ENCODE data around the gene NQO1.

NQO1 gene

GRCh38 chr16:69707920-69708683 is 18.3 kb downstream of the NQO1 start:
- DNase-seq (ENCODE audit: low read depth in 3 of 3), result no peak

DNA sequence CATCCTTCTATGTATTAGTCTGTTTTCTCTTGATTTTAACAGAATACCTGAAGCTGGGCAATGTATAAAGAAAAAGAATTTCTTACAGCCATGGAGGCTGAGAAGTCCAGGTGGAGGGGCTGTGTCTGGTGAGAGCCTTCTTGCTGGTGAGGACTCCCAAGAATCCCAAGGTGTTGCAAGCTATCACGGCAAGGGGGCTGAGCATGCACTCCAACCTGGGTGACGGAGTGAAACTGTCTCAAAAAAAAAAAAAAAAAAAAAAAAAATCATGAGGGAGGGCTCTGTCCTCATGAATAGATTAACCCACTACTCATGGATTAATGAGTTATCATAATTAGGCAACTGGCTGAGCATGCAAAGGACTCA is 19.4 kb downstream of the NQO1 start:
- DNase-seq (ENCODE audit: low read depth in 3 of 3), result no peak

DNA sequence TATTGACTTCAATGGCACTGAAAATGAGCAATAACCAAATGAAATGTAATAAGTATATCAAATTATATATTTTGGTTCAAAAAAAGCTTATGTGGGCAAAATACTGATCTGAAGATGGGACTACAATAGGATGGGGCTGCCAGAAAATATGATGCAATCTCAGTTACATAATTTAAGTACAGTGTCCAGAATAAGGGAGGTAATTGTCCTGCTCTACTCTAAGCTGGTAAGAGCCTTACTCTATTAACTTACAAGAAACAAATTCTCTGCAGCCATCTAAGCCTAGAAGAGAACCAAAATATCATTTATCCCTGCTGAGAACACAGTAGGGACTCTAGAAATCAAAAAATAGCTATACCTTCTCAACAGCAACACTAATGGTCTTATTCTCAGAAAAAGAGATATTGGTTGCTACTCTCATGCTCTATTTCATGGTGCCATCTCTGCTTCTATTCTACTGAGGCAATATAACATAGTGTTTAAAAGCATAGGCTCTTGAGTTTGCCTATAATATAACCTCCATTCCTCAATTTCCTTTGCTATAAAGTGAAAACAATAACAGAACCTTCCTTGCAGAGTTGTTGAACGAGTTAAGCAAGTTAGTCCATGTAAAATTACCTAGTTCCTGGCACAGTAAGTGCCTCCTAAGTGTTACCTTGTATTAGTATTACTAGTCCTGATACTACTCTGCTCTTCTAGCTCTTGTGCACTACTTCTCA is 19.9 kb downstream of the NQO1 start:
- DNase-seq (ENCODE audit: low read depth in 3 of 3), result no peak

- no peak for DNase-seq (ENCODE audit: low read depth in 3 of 3)
These were observed 22.7 kb downstream of the NQO1 start for GRCh38 chr16:69703638-69704037.

DNA sequence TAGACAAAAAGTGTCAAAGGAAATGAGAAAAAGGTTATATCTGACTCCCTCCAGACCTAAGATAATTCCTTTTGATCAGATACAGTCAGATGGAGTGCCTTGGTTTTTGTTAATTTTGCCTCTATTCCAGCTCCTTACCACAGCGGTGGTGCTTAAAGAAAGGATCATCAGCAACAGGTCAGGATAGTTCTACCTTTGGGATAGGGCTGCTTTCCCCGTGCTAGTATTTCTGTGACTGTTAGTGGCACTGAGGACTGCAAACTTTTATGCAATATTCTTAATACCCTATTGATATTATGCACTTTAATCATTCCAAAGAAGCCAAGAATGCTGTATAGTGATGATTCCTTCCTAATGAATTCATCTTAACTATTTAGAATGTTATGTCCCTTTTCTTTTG is 24.5 kb downstream of the NQO1 start:
- DNase-seq (ENCODE audit: low read depth in 3 of 3), result no peak

GRCh38 chr16:69701452-69701851 is 24.9 kb downstream of the NQO1 start:
- no peak for DNase-seq (ENCODE audit: low read depth in 3 of 3)

GRCh38 chr16:69699915-69700314 is 26.4 kb downstream of the NQO1 start:
- no peak for DNase-seq (ENCODE audit: low read depth in 3 of 3)

GRCh38 chr16:69698404-69698803 is 28.0 kb downstream of the NQO1 start:
- DNase-seq (ENCODE audit: low read depth in 3 of 3), result no peak

DNA sequence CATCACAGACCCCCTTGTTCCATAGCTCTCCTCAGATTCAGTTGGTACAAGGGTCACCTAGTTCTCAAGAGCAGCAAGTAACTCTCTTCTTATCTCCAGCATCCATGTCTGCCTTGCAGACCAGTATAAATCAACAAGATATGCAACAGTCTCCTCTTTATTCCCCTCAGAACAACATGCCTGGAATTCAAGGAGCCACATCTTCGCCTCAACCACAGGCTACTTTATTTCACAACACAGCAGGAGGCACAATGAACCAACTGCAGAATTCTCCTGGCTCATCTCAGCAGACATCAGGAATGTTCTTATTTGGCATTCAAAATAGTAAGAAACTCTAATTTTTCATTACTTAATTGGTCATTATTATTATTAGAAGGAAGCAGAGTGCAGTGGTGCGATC is 32.4 kb downstream of the NQO1 start:
- DNase-seq (ENCODE audit: low read depth in 3 of 3), result no peak

- no peak for DNase-seq (ENCODE audit: low read depth in 3 of 3)
These were observed 34.1 kb downstream of the NQO1 start for GRCh38 chr16:69691980-69692911.

DNA sequence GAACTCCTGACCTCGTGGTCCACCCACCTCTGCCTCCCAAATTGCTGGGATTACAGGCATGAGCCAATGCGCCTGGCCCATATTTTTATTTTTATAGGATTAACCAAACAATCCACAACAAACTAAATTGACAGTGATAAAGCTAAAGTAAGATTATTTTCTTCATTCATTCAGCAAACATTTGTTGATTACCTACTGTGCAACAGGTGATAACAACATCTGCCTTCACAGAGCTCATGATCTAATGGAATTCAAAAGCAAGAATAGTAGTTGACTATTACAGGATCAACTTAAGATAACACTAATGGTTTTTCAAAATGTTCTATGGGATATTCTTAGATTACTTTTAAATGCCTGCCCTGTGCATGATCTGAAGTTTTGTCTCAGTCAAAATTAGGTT is 37.8 kb downstream of the NQO1 start:
- no peak for DNase-seq (ENCODE audit: low read depth in 3 of 3)

GRCh38 chr16:69680358-69680757 is 46.0 kb downstream of the NQO1 start:
- no peak for DNase-seq (ENCODE audit: low read depth in 3 of 3)

DNA sequence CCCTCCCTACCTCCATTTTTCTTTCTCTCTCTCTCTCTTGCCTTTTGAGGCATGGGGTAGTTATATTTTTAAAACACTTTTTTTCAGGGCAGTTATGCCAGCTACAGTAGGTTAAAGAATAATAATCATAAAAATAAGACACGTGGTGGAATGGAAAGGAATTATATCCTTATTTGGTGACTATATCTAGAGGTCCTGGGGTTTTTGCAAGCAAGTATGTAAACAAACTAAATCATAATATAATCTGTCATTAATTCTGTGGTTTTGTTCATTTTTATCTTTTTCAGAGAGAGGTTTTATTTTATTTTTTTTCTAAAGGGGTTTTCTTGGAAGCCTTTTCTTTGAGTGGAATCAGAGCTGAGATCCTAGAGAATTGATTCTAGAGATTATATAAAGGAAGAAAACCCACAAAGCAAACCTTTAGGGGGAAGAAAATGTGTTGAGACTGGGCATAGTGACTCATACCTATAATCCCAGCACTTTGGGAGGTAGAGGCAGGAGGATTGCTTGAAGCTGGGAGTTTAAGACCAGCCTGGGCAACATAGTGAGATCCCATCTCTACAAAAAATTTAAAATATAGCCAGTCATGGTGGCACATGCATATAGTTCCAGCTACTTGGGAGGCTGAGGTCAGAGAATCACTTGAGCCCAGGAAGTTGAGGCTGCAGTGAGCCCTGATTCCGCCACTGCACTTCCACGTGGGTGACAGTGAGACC is 53.2 kb downstream of the NQO1 start:
- no peak for DNase-seq (ENCODE audit: low read depth in 3 of 3)

GRCh38 chr16:69672315-69672997 is 53.9 kb downstream of the NQO1 start:
- no peak for DNase-seq (ENCODE audit: low read depth in 3 of 3)

DNA sequence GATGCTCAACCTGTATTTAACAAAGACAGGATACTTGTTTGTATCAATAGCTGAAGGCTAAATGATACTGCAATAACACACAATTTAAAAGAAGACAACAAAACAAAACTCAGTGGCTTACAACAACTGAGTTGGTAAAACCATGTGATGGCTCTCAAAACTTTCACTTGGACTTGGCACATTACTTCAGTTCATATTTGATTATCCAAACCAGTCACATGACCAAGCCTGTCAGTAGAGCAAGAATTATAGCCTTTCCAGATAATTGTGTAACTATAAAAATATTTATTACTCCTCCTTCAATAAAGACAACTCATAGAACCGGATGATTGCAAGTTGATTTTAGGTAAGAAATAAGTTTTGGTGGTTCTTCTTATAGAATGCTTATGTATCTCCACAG is 56.8 kb downstream of the NQO1 start:
- DNase-seq (ENCODE audit: low read depth in 3 of 3), result no peak

DNA sequence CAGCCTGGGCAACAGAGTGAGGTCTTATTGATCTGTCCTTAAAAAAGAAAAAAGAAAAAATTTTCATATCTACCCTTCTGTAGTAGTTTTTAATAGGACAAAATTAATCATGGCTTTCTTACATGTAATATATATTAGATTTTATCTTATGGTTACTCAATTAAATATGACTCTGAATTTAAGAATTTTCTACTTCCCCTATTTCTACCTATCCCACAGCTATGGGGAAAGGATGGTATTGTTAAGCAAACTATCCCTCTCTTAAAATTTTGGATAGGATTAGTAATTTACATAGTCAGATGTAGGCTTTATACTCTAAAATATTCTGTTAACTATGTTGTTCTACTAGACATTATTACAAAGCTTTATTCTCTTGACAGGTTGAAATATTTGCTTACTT is 62.5 kb downstream of the NQO1 start:
- DNase-seq (ENCODE audit: low read depth in 3 of 3), result no peak

GRCh38 chr16:69662901-69663300 is 63.5 kb downstream of the NQO1 start:
- no peak for DNase-seq (ENCODE audit: low read depth in 3 of 3)

GRCh38 chr16:69660166-69660565 is 66.2 kb downstream of the NQO1 start:
- no peak for DNase-seq (ENCODE audit: low read depth in 3 of 3)

Data from stimulated activated CD4-positive, alpha-beta T cell treated with anti-CD3 and anti-CD28 coated beads, TNF-alpha, amount 100 ng/mL, for 48 hours (primary cell).